OCI-M1 (cell line): ENCODE data around the gene CEP112.
A peak's percentile ranks its signal among the peaks of the same experiment; 100 is the strongest.

Source experiments
- DNase-seq: peaks from one replicate; lab custom pipeline; 2025; lab: John Stamatoyannopoulos, UW

CEP112 gene

GRCh38 chr17:65984299-65984698 is 207.6 kb downstream of the CEP112 start:
- DNase-seq: no peak

DNA sequence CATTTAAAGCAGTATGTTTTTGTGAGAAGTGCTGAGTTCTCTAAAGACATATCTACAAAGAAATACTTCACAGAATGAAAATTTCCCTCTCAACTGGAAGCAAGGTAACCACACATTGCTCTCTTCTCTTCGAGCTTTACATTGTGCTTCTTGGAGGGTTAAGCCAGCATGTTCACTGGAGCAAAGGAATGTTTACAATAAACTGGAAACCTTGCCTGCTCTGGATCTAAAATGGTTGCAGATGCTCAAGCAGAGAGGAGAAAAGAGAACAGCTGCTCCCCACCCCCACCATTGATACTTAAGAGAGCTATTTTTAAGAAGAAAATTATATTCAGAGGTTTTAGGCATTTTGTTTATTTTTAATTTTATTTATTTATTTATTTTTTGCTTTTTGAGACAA is 213.1 kb downstream of the CEP112 start:
- no peak for DNase-seq

DNA sequence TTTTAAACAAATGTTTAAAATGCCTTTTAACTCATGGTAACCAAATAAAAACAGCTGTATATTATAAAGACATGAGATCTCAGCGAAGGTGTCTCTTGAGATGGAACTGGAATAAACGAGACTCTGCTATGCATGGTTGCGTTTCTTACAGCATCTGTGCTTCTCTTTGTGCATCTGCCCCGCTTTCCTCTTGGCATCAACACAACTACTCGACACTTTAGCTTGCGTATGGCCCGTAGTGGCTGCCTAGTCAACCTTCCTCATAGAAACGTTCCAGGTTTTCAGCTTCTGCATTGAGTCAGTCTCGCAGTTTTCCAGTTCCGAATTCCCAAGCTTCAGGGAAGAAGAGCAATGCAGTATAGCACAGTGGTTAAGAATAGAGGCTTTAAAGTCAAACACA is 214.9 kb downstream of the CEP112 start:
- DNase-seq: no peak

- DNase-seq: peak; percentile 70
Measured at GRCh38 chr17:65975878-65976277, 216.1 kb downstream of the CEP112 start.

DNA sequence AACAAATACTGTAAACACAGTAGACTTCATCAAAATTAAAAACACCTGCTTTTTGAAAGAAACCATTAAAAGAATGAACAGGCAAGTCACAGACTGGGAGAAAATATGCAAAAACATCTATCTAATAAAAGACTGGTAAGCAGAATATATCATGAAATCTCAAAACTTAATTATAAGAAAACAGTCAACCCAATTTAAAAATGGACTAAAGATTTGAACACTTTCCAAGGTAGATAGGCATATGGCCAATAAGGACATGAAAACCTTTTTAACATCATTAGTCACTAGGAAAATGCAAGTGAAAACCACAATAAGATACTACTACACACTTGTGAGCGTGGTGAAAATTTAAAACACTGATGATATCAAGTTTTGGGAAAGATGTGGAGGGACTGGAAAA is 218.7 kb downstream of the CEP112 start:
- no peak for DNase-seq

- DNase-seq: no peak
Measured at GRCh38 chr17:65967372-65967771, 224.6 kb downstream of the CEP112 start.

- DNase-seq: no peak
Measured at GRCh38 chr17:65966072-65966695, 225.7 kb downstream of the CEP112 start.

GRCh38 chr17:65963179-65963578 is 228.8 kb downstream of the CEP112 start:
- no peak for DNase-seq

DNA sequence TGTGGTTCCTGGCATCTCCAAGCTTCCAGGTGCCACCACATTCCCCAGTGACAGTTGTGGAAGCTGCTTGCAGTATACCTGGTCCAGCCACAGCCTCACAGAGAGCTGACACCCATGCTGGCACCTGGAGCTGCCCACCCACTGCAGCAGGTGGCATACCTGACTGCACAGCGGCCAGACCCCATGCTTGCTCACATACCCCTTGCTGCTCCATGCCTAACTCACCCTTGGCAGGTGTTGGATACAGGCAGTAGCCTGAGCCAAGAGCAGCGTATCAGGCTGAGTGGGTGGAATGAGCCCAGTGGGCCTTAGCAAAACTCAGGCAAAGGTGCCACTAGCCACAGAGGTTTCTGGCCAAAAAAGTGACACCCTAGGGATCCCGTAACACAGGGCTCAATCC is 232.3 kb downstream of the CEP112 start:
- DNase-seq: no peak

DNA sequence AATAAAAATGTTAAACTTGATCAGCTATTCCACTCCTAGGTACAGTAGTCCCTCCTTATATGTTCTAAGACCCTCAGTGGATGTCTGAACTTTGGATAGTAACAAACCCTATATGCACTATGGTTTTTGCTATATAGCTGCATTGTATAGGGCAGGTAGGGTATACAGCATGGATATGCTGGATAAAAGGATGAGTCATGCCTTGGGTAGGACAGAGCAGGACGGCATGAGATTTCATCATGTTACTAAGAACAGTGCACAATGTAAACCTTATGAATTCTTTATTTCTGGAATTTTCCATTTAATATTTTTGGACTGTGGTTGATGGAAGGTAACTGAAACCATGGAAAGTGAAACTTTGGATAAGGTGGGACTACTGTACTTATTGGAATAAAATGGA is 235.1 kb downstream of the CEP112 start:
- DNase-seq: no peak

GRCh38 chr17:65954148-65954449 is 237.8 kb downstream of the CEP112 start:
- DNase-seq: no peak

- no peak for DNase-seq
Measured at GRCh38 chr17:65953316-65954147, 238.4 kb downstream of the CEP112 start.

GRCh38 chr17:65952586-65952985 is 239.3 kb downstream of the CEP112 start:
- no peak for DNase-seq

- no peak for DNase-seq
Measured at GRCh38 chr17:65952015-65952414, 239.9 kb downstream of the CEP112 start.

GRCh38 chr17:65947831-65948230 is 244.1 kb downstream of the CEP112 start:
- DNase-seq: no peak

DNA sequence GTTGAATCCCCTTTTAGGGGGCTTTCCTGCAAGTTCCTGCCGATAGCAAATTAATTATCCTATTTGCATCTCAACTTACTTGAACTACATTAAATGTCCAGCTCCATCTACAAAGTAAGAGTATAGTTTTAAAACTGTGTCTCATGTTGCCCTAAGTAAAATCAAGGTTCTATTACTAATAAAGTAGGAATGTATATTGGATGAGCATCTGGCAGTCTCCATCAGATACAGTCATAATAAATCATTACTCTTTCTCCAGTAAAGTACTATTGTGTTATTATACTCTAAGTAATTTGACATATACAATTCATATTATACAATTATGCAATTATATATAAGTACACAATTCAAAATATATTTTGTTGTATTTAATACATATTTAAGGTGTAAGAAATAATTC is 249.3 kb downstream of the CEP112 start:
- no peak for DNase-seq

DNA sequence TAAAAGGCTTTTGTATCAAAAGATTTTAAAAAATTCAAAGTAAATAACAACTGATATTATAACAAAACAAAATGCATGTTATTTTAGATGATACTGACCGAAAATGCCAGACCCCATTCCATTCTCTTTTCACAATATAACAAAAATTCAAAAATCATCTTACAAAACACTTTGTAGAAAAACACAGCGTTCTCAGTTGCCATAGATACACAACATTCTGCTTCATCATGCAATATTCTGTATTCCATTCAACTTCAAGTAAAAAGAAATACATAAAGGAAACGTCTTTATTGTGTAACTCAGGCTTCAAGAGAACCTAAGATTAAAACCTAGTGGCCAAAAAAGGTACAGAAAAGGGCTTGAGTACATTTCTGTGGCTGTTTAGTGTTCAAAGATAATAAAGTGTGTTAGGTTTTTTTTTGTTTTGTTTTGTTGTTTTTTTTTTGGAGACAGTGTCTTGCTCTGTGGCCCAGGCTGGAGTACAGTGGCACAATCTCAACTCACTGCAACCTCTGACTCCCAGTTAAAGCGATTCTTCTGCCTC is 250.5 kb downstream of the CEP112 start:
- peak; percentile 2 for DNase-seq

- DNase-seq: no peak
Measured at GRCh38 chr17:65936013-65936412, 255.9 kb downstream of the CEP112 start.

DNA sequence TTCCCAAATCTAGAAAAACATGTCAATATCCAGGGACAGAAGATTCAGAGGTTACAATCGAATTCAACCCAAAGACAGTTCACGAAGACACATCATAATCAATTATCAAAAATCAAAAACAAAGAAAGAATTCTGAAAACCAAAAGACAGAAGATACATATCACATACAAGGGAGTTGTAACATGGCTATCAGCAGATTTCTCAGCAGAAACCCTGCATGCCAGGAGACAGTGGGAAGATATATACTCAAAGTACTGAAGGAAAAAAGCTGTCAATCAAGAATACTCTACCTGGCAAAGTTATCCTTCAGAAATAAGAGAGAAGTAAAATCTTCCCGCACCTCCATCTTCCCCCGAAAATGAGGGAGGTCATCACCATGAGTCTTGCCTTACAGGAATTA is 258.6 kb downstream of the CEP112 start:
- DNase-seq: no peak

- no peak for DNase-seq
Measured at GRCh38 chr17:65931246-65932149, 260.4 kb downstream of the CEP112 start.

DNA sequence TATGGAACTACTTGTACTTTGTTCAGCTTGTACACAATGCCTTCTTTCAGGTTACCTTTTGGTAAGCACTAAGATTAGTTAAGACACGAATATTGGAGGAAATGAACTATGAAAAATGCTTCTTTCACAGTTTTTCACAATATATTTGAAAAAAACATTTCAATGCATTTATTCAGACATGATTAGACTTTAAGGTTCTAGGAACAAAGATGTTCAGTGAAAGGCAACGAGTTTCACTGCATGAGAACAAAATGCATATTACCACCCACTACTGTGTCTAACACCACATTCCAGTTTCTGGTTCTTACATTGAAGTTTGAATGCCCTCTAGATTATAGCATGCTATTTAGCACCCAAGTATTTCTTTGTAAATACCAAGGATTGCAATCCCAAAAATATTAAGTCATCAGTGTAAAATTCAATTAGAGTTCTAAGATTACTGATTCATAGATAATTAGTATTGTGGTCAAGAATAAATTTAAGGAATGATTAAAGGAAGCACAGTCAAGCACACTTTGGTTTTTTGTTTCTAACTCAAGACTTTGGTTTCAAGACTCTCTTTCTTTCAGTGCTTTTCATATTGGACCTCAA is 261.7 kb downstream of the CEP112 start:
- DNase-seq: no peak

- no peak for DNase-seq
Measured at GRCh38 chr17:65926599-65926998, 265.3 kb downstream of the CEP112 start.
